ENCODE results near the gene RPS6KA1.

GRCh38 chr1:26580116-26580515, 50.6 kb downstream of the RPS6KA1 start:
- TF ChIP-seq CTCF (IDR thresholded peaks at IDR 0.05) (no peak), POLR2A (IDR thresholded peaks at IDR 0.05) (no peak)

Data from Peyer's patch (tissue), 4 donors.